ENCODE measurements around the gene TRPM3.
A peak's percentile ranks its signal among the peaks of the same experiment; 100 is the strongest.

TRPM3 gene

DNA sequence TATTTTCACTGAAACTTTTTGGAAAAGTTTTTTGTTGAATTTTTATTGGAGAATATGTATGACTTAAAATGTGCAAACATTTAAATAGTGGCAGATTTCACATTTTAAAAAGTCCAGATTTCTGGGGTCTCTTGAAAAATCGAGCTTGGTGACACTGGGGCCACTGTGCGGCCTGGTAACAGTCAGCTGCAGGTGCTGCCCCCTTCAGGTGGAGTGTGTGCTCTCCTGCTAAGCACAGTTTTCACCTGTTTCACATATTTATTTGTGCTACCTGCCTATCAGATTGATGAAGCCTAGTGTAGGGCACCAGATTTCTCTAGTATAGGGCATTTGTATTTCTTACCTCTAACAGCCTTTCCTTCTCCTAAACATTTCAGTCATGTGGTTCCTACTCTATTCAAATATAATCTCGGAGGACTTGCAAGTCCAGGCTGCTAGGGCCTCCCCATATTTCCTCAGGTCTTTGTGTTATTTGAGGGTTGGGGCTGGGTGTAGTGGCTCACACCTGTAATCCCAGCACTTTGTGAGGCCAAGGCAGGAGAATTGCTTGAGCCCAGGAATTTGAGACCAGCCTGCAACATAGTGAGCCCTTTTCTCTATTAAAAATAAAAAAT lies 611.2 kb downstream of the TRPM3 start:
- no peak for DNase-seq

DNA sequence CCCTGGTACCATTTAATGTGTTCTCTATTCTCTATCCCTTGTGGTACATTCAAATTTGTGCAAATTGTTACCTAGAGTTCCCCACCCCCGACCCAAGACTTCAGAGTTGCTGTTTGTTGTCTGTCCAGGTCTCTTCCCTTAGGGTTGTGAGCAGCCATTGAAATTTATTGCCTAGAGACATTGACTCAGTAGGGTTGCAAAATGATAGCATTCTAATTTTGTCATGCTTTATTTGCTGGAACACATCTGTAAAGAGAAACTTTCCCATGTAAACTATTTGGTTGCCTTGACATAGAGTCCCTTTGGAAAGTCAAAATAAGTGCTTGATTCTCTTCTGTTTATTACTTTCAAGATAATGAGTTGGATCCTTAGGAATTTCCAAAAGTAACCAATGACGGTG lies 615.3 kb downstream of the TRPM3 start:
- DNase-seq, result no peak

DNA sequence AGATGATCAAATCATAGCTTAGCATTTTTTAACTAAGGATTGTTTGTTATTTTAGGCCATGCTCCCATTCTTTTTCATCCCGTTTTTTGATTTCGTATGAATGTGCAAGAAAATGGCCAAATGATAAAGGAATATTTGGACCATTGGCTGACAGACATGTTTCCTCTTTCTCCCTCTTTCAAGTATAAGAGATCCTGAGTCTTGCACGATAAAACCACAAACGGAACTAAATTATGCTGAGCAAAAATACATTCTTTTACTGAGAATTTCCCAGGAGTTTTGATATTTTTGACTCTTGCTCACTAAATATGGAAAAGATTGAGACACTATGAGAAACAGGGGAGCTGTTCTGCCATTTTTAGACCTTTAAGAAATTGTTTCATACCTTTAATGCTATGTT lies 616.6 kb downstream of the TRPM3 start:
- DNase-seq, result peak; percentile 65

DNA sequence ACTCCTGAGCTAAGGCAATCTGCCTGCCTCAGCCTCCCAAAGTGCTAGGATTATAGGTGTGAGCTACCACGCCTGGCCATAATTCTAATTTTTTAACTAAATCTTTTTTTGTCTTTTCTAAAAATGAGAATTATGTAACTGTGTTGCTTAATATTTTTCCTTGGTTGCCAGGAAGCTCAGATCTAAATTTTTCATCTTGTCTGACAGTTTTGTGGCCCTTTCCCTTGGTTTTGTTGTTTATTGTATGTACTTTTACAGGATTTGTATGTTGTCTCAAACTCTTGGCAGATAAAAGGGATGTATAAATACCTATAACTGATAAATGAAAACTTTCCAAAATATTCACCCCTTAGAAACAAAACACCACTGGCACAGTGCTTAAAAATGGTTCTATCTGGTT lies 618.7 kb downstream of the TRPM3 start:
- no peak for DNase-seq

DNA sequence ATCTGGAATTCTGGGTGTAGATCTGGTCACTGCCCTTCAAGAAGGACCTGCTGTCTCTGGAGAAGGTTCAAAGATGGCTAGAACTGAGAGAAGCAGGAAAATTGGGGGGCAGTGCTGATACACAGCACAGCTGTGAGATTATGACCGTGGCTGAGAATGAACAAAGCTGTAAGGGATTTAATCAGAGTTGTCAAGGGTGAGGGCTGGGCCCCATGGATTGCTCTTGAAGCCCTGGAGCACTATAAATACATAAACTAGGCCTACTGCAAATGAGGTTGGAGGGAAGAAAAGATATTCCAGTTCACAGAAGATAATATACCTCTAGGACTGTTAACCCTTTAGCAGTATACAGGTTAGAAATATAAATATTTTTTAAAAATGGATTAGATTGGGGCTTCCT lies 620.6 kb downstream of the TRPM3 start:
- no peak for DNase-seq

DNA sequence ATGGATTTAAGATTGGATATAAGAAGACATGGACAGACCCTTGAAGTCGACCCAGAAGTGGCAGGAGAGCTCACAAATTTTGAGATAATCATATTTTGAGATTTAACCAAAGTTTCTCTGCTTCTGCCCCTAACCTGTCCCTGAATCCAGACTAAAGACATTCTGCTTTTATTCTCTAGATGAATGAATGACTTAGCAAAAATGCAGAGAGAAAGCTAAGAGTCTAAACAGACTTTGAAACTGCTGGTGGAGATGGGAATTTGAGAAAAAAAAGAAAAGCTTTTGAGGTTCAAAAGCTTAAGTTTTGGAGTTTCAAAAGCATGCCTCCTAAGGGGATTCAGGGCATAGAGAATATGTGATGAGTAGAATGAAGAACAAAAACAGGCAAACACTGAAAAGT lies 621.8 kb downstream of the TRPM3 start:
- DNase-seq, result no peak

DNA sequence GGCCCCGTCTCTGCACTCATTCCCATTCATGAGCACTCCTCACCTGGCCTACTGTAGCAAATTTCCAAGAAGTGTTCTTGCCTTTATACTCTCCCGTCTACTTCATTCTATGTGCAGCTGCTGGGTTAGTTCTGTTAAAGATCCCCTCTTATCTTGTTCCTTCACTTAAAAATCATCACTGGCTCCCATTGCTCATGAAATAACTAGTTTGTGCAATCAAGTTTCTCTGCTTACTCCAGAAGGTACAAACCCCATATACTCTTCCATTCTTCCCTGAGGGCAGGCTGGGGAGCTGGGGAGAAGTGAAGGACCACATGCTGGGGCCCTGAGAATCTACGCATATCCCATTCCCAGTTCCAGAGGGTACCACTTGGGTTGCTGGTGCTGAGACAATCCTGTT lies 622.6 kb downstream of the TRPM3 start:
- no peak for DNase-seq

DNA sequence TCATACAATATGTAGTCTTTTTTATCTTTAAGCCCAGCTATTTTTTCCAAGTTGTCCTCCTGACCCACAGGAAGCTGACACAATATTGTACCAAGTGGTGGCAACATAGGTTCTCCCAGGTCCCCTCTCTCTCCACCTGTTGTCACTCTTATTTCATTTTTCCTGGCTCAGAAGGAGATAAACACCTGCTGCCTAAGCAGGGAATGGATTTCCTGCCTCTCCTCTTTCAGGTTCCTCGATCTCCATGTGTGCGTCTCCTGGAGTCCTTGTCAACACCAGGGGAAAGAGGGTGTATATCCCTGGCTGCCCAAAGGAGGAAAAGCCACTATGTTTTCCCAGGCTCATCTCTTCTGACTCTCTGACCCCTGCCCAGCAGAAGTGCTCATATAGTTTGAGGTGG lies 625.2 kb downstream of the TRPM3 start:
- no peak for DNase-seq

DNA sequence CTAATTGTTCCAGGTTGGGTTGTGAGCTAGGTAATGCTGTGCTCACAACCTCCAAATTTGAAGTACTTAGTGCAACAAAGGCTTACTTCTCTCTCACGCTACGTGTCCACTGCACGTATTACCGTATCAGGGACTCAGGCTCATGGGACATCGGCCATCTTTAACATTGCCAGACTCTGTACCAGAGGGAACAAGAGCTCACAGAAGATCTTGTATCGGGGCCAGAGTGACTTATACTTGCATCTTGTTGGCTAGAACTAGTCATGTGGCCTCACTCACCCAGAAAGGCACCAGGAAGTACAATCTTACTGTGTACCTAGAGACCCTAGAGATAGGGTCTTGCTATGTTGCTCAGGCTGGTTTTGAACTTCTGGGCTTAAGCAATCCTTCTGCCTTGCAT lies 625.9 kb downstream of the TRPM3 start:
- DNase-seq, result no peak

DNA sequence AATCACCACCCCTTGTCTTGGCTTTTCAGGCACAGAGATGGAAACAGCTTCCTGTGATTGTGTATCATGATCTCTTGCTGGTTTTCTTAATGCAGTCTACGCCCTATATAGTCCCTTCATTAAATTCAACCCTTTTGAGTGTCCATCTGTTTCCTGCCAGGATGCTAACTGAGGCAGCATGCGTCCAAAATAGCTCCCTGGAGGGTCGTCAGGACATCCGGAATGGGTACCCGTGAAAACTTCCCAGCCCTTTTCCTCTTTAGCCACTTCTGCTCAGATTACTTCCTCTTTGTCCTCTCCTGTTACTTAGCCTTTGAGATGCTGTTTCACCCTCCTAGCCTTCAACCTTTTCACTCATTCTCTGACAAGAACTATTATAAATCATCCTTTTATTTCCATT lies 627.2 kb downstream of the TRPM3 start:
- DNase-seq, result no peak

DNA sequence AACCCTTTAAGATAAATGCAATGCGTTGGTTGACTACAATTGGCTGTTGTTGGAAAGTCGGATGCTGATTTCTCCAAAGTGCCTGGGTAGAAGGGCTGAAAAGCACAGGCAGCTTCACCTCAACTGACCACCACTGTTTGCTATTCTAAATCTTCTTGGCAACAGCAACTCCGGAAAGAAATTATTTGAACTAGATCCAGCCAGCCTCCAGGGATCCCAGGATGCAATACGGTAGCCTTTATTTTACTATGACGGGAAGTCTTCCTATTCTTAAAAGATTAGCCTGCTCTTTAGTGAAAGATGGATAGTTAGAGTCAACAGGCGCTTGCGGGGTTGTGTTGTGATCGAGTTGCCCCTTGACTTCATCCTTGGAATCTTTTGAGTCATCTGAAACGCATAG lies 628.4 kb downstream of the TRPM3 start:
- DNase-seq, result no peak

DNA sequence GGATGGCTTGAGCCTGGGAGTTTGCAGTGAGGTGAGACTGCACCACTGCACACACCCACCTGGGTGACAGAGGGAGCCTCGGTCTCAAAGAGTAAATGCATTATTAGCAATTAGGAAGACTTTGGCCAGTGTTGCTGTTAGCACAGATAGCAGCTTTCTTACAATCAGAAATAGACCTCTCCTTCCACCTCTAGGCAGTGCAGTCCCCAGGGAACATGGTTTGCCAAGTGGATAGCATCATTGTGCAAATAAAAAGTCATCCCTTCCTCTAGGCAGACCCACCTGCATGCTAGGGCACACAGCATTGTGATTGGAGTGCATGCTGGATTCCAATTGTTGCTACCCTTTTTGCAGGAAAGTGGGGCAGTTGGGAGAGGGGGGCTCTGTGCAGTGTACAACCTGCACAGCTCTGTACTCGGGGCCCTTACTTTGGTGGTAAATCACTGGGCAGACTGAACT lies 629.1 kb downstream of the TRPM3 start:
- no peak for DNase-seq

DNA sequence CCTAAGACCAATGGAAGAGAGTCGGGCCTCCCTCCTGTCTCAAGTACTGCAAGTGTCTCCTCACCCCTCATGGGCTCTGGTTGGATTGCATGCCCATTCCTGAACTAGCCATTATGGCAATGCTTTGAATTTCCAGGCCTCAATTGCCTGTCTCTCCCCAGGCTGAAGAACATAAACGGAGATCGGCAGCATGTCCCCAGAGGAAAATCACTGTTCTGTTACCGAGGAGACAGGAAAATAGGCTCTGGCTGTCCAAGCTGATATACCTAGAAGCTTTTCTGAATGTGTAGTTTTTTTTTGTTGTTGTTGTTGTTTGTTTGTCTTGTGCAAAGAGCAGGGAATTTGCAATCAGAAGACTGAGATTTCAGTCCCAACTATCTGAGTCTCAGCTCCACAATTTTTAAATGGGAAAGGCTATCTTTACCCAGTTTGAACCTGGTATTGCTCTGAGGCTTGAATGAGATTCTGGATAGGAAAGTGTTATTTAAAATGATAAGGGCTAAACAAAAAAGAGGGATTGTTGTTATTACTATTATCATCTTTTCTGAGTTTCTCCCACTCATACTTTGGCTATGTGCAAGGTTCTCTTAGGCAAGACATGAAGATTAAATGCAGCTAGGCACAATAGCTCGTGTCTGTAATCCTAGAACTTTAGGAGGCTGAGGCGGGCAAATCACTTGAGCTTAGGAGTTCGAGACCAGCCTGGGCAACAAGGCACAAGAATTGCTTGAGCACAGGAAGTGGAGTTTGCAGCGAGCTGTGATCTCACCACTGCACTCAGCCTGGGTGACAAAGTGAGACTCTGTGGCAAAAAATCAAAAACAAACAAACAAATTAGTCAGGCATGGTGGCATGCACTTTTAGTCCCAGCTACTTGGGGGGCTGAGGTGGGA lies 629.7 kb downstream of the TRPM3 start:
- no peak for DNase-seq

DNA sequence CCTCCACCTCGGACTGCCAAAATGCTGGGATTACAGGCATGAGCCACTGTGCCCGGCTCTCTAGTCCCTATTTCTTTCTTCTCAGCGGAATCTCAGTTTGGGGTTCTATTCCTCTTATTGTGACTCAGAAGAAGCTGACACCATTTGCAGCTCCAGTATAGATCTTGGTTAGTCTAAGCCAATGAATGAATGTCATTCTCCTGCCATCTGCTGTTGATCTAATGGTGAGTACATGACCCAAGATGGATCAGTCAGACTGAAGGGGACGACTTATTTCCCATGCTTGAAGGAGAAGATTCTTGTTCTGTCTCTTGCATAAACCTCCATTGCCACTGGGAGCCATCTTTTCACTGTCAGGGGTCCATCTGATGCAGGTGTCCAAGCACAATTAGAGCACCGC lies 630.9 kb downstream of the TRPM3 start:
- DNase-seq, result no peak

DNA sequence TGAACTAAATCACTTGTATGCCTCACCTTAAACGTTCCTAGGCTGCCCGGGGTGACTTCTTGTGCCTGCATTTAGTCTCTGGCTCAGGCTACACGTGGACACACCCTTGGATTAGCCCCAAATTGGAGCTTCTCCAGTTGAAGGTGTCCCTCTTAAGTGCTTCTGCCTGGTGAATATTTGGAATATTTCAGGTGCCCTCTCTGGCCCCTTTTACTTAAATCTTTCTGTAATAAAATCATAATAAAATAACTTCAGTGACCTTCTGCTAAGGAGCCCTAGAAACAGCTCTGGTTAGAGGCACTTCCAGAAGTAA lies 632.7 kb downstream of the TRPM3 start:
- no peak for DNase-seq

DNA sequence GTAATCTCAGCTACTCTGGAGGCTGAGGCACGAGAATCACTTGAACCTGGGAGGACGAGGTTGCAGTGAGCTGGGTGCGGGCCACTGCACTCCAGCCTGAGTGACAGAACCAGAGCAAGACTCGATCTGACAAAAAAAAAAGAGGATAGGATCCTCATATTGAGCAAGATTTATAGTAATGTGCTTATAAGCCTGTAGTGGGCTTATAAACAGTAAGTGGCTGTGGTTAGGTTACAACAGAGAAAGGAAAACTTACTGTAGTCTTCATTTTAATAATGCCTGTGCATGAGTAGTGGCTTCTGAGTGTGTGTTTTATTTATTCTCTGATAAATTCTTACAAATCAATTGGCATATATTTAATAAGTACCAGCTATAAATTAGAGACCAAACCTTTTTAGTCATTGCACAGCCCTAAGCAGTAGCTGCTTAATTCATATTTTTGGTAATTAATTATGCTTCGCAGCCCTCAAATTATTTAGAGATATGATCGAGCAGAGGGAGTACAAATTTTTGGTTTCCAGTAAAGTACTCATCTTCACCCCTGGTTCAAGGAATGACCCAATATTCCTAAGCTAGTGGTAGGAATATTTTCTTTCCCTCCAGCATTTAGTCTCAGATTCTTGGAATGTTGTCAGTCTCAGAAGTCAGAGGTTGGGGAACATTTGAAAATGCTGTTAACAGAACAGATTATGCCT lies 633.2 kb downstream of the TRPM3 start:
- DNase-seq, result no peak

DNA sequence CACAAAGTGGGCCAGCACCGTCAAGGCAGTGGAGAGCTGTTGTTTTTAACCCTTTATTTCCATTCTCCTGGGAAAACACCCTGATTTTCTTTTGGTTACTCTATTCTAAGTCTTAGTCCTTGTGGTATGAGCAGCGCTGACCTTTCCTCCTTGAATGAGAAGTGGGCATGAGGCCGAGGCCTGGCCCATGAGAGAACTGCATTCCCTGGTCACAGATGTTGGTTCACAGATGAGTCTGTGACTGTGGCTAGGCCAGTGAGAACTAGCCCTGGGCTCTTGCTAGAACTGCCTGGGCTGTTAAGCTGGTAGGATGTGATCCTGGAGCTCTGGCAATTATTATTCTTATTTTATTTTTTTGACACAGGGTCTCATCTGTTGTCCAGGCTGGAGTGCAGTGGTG lies 635.3 kb downstream of the TRPM3 start:
- DNase-seq, result no peak

DNA sequence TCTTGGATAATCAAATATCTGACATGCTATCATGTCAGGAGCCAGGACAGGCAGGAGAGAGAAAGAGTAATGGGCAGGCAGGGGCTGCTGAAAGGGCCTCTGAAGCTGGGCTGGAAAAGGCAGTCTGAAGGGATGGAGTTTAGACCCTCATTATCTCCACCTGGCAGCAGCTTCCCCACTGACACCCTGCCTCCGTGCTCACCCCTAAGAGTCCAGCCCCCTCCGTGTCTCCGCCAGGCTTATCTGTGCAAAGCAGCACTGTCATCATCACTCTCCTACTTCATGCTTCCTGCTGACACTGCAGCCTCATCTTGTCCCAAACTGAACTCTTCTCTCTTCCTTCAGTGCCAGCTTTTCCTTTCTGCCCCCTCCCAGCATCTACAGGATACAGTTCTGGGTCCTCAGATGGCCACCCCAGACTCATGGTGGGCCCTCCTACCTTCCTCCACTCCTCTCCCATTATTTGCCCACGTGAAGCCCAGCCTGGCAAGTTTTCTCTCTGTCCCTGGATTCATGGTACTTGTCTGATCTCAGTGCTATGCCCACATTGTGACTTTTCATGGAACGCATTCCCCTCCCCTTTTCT lies 636.1 kb downstream of the TRPM3 start:
- DNase-seq, result no peak

DNA sequence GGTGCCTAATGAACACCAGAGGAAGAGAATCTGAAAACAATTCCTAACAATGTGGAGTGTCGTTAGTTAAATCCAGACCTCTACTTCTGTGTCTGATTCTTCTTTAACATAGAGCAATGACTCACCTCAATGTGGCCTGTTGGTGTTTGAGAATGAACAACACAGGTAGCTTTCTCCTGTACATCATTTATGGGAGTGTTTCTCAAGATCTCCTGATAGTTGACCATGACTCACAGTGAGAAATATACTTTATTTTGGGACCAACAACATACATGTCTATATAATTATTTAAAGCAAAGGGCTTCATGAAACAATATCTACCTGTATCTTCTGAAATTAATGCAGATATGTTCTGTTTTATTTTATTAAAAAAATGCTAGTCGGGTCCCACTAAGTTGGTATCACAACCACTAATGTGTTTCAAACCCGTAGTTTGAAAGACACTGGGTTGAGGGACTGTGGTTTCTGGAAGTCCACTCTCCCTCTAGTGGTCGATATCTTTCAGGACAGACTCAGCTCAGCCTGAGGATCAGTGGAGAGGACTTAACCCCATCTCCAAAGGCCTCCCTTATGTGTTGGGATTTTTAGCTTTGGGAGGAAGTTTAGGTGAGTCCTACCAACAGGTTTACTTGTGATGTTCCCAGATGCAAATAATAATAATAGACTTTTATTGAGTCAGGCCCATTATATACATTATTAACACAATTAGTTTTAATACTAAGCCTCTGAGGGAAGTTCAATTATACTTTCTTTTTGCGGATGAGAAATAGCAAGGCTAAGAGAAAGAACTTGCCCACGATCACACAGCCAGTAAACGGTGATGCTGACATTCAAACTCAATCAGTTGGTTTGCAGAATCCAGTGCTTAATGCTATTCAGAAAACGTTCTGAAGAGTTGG lies 636.9 kb downstream of the TRPM3 start:
- peak; percentile 69 for DNase-seq

DNA sequence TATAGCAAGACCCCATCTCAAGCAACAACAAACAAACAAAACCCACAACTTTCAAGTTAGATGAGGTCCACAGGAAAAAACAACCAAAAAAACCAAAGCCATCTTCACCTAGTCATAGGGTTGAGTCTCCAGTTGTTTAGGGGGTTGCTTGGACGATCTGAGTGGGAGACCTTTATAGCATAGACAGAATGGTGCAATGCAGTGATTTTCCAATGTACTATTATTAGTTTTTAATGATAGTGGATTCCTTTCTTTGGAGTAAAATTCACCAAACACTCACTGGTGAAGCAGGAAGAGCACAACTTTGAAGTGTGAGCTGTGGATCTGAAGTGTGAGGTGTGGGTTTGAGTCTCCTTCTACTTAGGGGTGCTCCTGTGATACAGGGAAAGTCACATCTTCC lies 640.0 kb downstream of the TRPM3 start:
- no peak for DNase-seq

DNA sequence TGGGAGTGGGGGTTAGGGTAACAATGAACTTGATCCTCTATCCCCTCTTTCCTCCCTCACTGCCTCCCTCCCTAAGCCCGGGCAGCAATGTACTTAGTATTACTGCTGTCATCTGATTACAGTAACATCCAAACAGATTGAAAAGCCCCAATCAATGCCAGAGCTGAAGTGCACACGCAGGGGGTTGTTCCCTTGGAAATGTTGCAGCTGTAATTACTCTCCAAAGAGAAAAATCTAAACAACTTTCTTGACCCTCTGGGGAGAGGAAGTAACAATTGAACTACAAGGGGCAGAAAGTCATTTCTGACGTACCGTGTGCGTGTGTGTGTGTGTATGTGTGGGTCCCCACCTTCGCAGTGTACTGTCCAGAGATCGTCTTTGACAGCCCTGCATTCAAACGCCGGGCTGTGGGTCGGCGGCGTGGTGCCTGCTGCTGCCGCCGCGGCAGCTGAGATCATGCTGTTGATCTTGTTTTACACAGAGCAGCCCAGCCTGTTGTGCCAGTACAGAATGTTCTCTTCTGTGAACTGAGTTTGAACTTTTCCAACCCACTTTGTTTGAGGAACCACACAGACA lies 640.9 kb downstream of the TRPM3 start:
- DNase-seq, result peak; percentile 13

DNA sequence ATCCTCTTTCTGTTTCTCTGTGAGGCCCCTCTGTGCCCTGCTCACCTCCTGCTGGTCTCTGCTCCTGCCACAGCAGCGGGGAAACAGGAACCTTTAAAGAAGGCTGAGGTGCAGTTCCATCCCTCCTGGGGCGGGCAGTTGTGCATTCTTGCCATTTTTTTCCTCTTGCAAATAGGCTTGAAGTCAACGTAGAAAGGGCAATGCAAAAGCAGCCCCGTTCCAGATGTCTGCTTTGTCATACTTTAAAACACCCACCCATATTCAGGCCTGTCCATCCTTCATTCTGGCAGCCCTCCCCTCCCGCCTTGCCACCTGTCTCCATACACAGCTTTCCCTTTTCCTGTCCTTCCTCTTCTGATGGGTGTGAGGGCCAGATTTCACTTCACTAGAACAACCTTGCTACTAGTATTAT lies 641.5 kb downstream of the TRPM3 start:
- peak; percentile 27 for DNase-seq
